ENCODE results near the gene ASCL2.

The ASCL2 gene

DNA sequence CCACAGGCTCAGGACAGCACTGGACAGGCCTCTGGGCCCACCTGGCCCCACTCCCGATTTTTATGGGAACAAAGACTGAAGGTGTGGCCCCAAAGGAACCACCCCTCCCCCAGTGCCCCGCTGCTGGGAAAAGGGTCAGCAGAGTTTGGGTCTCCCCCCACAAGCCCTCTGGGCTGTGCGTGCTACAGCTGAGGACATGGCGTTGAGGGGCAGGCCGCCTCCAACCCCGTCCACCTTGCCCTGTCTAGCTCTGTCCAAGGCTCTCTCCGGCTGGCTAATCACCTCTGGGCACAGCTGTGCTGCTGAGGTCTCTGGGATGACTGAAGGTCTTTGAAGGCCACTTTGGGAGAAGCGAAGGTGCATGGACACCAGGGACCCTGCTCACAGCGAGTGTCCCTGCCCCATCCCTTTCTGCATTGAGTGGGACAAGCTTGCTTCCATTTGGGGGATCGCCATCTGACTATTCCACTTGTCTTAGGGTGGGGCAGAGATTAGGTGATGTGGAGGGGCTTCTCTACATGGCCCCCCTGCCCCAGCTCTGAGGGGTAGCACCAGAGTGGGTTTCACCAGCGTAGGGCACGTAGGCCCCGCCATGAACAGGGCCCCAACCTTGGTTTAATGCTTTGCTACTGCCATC is 6.5 kb downstream of the ASCL2 start:
- Histone ChIP-seq H3K27me3 (ENCODE audit: insufficient read depth, poor library complexity, severe bottlenecking) (no peaks in the 10 kb centered on the region), H3K4me1 (ENCODE audit: insufficient read depth, poor library complexity, severe bottlenecking) (no peaks in the 10 kb centered on the region), H3K27ac (ENCODE audit: poor library complexity, severe bottlenecking) (no peak overlapping the region), H3K4me3 (ENCODE audit: severe bottlenecking) (no peak overlapping the region), H3K9me3 (ENCODE audit: severe bottlenecking) (no peaks in the 10 kb centered on the region), H3K36me3 (ENCODE audit: low read depth) (no peaks in the 10 kb centered on the region)
- no peak for DNase-seq (ENCODE audit: low spot score)
- no peak for ATAC-seq (ENCODE audit: low read depth)
- TF ChIP-seq, protein P1, sequence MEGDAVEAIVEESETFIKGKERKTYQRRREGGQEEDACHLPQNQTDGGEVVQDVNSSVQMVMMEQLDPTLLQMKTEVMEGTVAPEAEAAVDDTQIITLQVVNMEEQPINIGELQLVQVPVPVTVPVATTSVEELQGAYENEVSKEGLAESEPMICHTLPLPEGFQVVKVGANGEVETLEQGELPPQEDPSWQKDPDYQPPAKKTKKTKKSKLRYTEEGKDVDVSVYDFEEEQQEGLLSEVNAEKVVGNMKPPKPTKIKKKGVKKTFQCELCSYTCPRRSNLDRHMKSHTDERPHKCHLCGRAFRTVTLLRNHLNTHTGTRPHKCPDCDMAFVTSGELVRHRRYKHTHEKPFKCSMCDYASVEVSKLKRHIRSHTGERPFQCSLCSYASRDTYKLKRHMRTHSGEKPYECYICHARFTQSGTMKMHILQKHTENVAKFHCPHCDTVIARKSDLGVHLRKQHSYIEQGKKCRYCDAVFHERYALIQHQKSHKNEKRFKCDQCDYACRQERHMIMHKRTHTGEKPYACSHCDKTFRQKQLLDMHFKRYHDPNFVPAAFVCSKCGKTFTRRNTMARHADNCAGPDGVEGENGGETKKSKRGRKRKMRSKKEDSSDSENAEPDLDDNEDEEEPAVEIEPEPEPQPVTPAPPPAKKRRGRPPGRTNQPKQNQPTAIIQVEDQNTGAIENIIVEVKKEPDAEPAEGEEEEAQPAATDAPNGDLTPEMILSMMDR (IDR thresholded peaks at IDR 0.05; ENCODE audit: poor library complexity, severe bottlenecking) = no peak

DNA sequence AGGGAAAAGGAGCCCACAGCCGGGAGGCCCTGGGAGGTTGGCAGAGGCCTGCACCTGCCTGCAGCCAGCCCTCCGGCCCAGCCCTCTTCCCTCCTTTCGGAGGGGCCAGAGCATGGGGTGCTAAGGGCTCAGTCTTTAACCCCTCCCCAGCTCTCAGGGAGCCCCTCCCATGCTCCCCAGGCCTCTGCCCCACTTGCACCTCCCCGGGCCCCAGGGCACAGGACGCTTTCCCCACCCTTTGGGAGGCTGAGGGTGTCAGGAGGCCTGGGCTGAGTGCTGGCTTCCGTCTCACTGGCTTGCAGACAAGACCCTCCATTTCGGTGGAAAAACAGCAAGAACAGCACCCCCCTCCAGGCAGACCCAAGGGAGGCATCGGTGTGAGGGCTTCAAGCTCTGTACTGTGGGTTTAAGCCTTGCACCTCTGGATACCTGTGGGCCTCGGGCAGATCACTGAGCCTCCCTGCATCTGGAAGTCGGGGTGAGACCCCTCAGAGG is 7.3 kb downstream of the ASCL2 start:
- Histone ChIP-seq H3K4me3 (ENCODE audit: severe bottlenecking) (no peak overlapping the region), H3K27ac (ENCODE audit: poor library complexity, severe bottlenecking) (no peak overlapping the region), H3K27me3 (ENCODE audit: insufficient read depth, poor library complexity, severe bottlenecking) (no peaks in the 10 kb centered on the region), H3K9me3 (ENCODE audit: severe bottlenecking) (no peaks in the 10 kb centered on the region), H3K4me1 (ENCODE audit: insufficient read depth, poor library complexity, severe bottlenecking) (no peaks in the 10 kb centered on the region), H3K36me3 (ENCODE audit: low read depth) (no peaks in the 10 kb centered on the region)
- DNase-seq (ENCODE audit: low spot score) (no peak), ATAC-seq (ENCODE audit: low read depth) (no peak)
- TF ChIP-seq, protein P1 (IDR thresholded peaks at IDR 0.05; ENCODE audit: poor library complexity, severe bottlenecking) = no peak

DNA sequence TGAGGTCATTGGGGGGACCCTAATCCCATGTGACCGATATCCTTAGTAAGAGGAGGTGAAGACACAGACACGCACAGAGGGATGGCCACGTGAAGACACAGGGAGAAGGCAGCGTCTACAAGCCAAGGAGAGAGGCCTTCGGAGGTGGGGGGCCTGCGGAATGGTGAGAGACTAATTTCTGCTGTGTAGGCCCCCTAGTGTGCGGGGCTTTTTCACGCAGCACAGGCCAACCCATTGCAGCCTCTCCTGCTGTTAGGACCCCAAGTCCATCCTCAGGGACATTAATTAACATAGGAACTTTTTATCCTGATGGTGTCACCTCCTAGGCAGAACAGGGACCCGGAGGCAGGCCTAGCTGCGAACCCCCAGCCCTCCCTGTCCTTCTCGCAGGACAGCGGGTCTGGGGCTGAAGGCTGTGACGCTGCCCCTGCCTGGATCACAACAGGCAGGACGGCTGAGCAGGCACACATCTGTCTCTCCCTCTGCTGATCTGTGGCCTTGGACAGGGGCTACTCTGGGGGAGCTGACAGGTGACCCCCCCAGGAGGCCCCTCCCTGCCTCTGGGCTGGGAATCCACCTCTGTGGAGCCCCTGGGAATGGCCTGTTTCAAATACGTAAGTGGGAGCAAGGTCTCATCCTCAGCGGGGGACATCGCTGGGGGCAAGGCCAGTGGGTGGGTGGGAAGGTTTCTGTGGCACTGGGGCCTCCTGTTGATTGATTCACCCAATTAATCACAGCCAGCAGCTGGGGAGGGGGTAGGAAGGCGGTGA is 7.9 kb downstream of the ASCL2 start:
- Histone ChIP-seq H3K36me3 (ENCODE audit: low read depth) (no peaks in the 10 kb centered on the region), H3K4me1 (ENCODE audit: insufficient read depth, poor library complexity, severe bottlenecking) (no peaks in the 10 kb centered on the region), H3K4me3 (ENCODE audit: severe bottlenecking) (no peak overlapping the region), H3K9me3 (ENCODE audit: severe bottlenecking) (no peaks in the 10 kb centered on the region), H3K27ac (ENCODE audit: poor library complexity, severe bottlenecking) (no peak overlapping the region), H3K27me3 (ENCODE audit: insufficient read depth, poor library complexity, severe bottlenecking) (no peaks in the 10 kb centered on the region)
- DNase-seq (ENCODE audit: low spot score) = no peak
- TF ChIP-seq, protein P1 (IDR thresholded peaks at IDR 0.05; ENCODE audit: poor library complexity, severe bottlenecking) = no peak
- no peak for ATAC-seq (ENCODE audit: low read depth)

DNA sequence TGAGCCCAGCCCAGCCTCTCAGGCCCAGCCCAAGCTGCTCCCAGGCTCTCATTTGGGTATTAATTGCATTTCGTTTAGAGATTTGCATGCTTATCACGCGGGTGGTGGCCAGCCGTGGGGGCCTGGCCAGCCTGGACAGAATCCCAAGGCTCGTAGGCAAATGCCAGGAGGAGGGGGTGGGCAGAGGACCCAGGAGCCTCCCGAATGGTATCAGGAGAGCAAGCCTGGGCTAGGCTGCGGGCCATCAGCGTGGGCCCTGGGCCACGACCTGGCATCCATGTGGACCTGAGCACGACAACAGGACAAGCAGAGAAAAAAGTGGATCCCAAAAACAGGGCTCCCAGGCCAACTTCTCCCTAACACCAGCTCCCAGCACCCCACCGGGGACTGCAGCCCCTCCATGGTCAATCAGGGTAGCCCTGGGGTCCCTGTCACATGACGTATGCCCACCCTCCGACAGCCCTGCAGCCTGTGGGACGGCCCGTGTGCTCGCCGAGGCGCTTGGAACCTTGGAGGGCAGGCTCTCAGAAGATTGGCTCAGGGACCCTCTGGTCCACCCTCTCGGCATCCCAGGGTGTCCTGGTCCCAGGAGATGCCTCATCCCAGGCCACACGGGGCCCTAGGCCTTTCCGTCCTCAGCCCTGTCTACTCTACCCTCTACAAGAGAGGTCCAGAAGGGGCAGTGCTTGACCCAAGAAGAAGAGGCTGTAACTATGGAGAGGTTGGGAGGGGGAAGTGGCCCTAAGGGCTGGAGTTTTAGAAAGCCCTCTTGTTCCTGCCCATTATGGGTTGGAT is 8.8 kb downstream of the ASCL2 start:
- H3K27ac ChIP-seq (ENCODE audit: poor library complexity, severe bottlenecking) = no peak overlapping the region
- TF ChIP-seq, protein P1 (IDR thresholded peaks at IDR 0.05; ENCODE audit: poor library complexity, severe bottlenecking) = no peak
- H3K36me3 ChIP-seq (ENCODE audit: low read depth) = no peaks in the 10 kb centered on the region
- H3K4me3 ChIP-seq (ENCODE audit: severe bottlenecking) = no peak overlapping the region
- DNase-seq (ENCODE audit: low spot score) = no peak
- ATAC-seq (ENCODE audit: low read depth) = no peak
- peaks cover 7% of the 10 kb centered on the region for H3K4me1 ChIP-seq (ENCODE audit: insufficient read depth, poor library complexity, severe bottlenecking)
- no peaks in the 10 kb centered on the region for H3K9me3 ChIP-seq (ENCODE audit: severe bottlenecking)
- H3K27me3 ChIP-seq (ENCODE audit: insufficient read depth, poor library complexity, severe bottlenecking) = no peaks in the 10 kb centered on the region

Data from RWPE2 (cell line).